HG03571 (cell line): Measurements from ENCODE around the gene AIF1.
A peak's percentile ranks its signal among the peaks of the same experiment; 100 is the strongest.

Source experiments
- ATAC-seq: cut with Tn5 transposase; IDR thresholded peaks from one replicate; pipeline ENCODE4 v1.9.1; 2021; ENCODE audit not compliant: unreplicated experiment

AIF1 gene

DNA sequence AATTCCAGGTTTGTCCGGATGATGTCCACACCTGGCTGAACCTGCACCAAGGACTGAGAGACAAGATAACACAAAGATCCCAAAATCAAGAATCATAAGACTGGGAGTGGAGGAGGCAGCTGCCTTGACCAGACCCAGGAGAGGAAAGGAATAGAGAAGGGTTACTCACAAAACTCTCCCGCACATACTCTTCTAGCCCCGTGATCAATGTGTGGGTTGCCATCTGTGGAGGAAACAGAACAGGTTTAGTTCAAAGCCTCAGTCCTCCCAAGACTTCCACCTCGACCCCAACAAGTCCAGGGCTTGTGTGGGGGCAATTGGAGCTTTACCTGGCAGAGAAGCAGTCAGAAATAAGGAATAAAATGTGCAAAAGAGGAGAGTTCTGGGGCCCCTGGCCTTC, 26.3 kb downstream of the AIF1 start:
- ATAC-seq, result no peak

DNA sequence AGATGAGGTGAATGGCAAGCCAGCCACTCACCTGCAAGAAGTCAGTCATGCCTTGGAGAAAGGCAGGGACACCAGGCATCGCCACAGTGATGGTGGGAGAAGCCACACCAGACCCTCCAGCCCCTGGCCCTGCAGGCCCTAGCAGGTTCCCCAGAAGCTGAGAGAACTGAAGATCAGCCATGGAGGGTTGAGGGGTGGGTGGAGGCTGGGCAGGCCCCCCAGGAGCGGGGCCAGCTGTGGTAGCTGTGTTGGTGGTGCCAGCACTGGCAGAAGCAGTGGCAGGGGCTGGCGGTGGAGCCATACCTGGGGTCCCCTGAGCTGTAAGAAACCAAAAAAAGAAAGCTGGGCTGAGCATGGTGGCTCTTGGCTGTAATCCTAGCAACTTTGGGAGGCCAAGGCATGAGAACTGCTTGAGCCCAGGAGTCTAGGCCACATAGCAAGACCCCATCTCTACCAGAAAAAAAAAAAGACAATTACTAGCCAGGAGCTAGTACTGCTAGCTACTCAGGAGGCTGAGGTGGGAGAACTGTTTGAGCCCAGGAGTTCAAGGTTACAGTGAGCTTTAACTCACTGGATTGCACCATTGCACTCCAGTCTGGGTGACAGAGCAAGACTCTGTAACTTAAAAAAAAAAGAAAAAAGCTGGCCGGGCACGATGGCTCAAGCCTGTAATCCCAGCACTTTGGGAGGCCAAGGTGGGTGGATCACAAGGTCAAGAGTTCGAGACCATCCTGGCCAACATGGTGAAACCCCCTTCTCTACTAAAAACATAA, 27.9 kb downstream of the AIF1 start:
- ATAC-seq, result no peak

DNA sequence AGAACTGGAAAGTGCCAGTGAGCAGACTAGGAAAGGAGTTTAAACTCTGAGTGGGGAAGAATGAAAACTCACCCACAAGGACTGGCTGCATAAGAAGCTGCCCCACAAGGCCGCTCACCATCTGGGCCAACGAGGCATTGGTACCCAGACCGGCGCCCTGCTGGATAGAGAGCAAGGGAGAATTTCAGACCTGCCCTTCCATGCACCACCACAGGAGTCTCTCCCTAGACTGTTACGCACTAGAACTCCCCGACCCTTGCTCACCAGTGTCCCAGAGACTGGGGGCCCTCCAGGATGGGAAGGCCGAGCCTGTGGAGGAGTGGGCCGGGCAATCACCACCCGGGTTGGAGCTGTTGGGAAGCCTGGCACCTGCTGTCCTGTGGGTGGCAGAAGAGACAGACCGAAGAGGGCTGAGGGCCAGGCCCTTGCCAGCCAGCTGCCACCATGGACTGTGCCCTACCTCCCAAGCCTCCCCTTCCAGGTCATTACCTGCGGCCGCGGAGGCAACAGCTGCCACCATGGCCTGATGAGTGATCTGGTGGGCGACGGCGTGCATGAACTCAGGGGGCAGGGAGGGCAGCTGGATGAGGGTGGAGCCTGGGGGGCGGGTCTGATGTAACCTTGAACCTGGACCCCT, 28.9 kb downstream of the AIF1 start:
- no peak for ATAC-seq

DNA sequence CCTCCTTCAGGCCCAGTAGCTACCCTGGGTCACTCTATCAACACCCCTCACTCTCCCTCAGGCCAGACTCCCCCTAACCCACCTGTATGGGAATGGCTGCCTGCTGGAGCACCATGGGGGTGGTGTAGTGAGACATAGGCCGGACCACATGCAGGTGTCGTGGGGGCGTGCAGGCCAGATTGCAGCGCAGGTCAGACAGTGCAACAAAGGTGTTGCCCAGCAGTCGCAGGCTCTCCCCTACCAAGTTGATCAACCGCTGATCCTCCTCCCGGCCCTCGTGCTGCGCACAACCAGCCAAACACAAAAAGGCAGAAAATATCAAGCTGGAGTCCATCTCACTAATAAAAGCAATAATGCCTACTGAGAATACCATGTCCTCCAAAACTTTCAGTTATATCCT, 30.3 kb downstream of the AIF1 start:
- ATAC-seq, result no peak

DNA sequence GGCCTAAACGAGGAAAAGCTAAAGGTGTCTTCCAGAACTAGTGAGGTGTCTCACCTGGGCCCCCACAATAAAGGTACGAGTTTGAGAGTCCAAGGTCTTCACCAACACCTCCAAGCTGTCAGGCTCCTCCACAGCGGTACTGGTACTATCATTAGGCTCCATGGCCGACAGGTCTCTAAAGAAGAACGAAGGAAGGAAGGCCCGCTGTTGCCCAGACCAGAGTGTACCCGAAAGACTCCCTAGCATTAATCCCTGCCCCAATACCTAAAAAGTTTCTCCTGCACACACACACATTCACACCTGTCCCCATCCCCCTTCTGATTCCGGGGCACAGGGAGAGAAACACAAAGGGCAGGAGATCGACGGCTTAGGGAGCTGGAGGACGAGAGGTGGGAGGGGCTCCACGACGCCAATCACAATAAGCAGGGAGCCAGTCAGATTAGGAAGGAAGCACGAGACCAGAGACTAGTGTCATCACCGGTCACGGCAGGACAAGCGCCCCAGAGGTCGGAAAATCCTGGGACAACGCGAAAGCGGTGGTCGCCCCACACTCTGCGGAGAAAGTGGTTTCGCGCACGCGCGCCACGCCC, 36.7 kb downstream of the AIF1 start:
- peak; percentile 24 for ATAC-seq

DNA sequence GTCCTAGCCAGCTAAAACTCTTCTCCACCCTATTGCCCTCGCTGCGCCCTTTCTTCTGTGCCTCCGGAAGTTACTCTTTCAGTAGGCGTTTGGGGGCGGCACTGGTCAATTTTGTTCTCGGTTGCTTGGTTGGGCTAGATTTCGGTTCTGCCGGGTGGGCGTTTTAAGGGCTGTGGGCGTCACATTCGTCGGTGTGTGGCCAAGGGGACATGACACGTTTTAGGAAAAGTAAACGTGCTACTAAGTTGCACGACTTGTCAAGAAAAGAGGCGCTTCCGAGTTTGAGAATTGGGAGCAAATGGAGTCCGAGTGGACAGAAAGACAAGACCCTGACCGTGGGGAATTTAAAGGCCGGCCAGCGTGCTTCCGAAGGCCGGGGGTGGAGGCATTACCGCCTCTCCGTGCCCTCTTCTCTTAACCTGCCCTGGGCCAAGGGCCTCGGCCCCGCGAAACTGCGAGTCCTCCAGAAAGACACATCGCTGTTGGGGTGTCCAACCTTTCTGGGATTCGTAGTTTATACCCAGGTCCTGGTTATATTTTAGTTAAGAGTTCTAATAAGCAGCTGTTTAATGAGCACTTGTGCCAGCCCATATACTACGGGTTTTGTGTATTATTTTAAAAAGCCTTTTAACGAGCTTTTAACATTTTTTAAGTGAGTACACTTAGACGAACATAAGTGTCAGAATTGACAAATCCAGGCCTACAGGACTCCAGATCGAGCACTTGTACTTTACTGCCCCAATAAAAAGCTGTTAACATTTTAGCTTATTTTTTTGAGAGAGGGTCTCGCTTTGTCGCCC, 38.1 kb downstream of the AIF1 start:
- ATAC-seq, result peak; percentile 48

DNA sequence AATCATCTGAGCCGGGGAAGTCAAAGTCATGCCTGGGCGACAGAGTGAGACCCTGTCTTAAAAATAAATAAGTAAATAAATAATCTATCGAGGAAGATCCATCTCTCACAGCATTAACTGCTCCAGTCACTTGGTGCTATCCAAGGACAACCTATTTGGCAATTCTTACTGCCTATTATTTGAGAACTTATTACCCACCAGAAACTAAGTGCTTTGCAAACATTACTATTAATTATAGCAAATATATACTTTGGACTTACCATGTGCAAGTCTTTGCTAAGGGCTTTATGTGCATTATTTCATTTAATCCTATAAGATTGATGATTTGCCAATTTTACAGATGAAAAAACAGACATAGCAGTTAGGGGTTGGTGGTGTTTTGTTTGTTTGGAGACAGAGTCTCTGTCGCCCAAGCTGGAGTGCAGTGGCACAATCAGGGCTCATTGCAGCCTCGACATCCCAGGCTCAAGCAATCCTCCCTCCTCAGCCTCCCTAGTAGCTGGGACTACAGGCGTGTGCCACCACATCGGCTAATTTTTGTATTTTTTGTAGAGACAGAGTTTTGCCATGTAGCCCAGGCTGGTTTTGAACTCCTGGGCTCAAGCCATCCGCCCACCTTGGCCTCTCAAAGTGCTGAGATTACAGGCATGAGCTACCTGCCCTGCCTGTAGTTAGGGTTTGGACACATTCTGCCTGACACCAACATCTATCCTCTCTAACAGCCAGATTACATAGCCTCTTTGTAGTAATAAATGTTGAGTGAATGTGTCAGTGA, 39.7 kb downstream of the AIF1 start:
- no peak for ATAC-seq

DNA sequence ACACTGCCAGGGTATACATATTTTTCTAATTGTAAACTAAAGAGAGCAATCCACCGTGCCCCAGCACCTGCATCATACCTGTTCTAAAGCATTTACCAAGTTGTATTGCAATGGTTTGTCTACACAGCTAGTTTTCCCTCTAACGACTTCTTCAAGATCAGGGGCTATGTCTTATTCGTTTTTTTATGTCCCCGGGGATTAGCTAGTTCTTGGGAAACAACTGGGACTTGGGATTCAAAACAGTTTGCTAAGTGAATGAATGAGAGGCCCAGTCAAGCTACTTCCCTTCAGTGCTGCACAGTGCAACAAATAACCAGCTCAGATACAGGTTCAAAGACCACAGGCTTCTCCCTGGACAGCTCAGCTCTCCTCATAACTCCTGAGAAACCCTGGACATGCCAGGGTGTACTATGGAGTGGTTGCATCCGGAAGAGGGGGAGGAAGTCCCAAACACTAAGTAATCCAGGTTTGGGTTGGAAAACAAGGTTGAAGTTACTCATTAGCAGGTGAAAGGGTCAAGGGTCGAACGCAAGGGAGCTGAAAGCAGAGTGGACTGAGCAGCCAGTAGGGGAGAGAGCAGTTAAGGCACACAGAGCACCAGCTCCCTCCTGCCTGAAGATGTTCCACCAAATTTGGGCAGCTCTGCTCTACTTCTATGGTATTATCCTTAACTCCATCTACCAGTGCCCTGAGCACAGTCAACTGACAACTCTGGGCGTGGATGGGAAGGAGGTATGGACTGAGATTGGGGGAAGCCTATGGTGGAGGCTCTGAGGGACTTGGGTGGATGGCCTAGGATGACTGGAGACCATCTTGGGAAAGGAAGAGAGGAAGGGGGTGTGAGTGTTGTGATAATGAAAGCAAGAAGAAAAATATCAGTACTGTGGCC, 40.6 kb downstream of the AIF1 start, which contains the start of gene APOM:
TSS of gene APOM (plus strand) at position 546 of the 889 bp plus-strand sequence. CDS start at position 619, 73 bp downstream.
- no peak for ATAC-seq

DNA sequence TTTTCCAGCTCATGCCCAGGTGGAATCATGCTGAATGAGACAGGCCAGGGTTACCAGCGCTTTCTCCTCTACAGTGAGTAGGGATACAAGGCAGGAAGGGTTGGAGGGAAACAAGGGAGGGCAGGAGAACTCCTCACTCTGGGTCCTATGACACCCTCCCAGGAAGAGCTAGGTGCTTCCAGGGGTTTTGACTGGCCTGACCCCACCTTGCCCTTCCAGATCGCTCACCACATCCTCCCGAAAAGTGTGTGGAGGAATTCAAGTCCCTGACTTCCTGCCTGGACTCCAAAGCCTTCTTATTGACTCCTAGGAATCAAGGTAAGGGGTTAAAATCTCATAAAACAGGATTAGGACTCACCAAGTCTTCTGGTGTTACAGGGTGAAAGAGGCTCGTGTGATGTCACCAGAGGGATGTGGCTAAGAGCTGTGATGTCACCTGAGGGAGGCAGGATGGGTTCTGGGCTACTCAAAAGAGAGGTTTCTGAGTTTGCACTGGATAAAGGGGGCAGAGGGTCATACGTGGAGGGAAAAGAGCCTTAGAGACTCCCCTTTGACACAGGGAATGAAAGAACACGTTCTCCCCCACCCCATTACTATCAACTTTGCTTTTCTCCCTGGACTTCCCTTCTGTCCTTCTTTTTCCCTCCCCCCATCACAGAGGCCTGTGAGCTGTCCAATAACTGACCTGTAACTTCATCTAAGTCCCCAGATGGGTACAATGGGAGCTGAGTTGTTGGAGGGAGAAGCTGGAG, 42.5 kb downstream of the AIF1 start:
- ATAC-seq, result no peak

DNA sequence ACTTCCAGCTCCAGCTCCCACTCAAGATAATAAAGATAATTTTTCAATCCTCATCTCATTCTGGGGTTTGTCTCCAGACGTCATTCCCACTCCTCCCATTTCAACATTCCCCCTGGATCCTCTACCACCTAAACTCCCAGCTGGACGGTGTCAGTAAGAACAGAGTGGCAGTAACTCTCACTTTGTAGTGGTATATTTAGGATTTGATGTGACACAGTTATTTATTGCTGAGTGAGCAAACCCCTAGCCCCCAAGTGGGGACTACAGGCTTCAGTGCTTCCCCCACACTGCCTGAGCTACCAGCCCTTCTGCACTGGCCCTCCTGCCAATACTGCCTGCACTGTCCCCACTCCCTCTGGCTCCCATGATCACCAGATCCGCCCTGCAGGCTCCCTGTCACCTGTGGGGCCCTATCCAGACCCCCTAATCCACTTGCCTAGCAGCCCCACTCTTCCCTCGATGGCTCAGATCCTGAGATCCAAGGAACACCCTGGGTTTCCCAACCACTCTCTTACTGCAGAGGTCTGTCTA, 43.2 kb downstream of the AIF1 start:
- ATAC-seq, result no peak

DNA sequence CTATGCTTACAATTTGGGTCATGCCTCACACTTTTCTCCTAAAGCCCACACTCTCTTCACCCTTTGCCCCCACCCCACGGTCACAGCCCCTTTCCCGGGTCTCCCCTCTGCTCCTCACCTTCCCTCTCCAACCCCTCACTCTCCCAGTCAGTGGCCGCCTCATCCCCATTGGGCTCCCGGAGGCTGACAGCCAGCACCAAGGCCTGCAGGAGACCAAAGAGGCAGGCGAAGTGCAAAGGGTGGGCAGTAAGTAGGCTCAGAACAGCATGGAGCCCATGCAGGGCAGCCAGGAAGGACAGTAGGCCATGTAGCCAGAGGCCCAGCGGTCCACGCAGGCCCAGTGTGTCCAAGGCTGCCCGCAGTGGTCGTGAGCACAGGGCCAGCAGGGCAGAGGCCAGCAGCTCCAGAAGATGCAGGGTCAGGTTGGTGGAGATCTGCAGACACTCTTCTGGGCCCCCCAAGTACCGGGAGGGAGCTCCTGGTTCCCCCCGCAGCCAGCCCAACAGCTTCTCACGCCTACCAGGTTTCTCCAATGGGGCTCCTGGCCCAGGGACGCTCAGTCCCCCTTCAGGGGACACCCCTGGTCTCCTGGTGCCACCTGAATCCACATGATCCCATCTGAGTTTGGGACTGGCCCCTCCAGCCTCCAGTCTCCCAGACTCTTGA, 44.1 kb downstream of the AIF1 start:
- ATAC-seq, result no peak

DNA sequence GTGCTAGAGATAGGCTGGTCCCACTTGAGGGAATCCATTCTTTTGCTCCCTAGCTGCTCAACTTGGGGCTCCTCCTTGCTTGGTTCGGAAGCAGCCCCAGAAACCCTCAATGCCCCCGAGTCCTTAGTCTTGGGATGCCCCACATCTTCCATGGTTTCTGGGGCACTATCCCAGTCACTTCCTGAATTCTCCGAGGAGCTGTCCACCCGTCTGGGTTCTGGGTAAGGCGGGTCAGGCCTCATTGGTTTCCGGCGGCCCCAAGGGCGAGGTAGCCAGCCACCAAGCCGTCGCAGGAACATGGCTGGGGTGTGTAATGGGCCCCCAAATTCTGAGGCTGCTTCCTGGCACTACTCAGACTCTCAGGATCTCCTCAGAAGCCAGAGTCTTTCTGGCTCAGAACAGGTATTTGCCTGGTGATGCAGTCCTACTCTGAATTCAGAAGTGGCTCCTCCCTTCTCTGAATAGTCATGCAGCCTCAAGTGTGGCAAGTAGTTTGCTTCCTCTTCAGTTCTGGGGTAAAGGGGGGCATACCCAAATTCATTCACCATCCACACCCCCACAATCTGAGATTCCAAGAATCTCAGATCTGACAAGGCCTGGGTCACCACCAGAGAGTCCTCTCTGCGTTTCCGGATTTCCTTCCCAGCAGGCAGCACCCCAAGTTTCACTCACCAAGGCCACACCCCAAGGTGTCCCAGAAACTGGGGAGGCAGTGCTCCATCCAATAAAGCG, 44.8 kb downstream of the AIF1 start:
- ATAC-seq, result no peak

DNA sequence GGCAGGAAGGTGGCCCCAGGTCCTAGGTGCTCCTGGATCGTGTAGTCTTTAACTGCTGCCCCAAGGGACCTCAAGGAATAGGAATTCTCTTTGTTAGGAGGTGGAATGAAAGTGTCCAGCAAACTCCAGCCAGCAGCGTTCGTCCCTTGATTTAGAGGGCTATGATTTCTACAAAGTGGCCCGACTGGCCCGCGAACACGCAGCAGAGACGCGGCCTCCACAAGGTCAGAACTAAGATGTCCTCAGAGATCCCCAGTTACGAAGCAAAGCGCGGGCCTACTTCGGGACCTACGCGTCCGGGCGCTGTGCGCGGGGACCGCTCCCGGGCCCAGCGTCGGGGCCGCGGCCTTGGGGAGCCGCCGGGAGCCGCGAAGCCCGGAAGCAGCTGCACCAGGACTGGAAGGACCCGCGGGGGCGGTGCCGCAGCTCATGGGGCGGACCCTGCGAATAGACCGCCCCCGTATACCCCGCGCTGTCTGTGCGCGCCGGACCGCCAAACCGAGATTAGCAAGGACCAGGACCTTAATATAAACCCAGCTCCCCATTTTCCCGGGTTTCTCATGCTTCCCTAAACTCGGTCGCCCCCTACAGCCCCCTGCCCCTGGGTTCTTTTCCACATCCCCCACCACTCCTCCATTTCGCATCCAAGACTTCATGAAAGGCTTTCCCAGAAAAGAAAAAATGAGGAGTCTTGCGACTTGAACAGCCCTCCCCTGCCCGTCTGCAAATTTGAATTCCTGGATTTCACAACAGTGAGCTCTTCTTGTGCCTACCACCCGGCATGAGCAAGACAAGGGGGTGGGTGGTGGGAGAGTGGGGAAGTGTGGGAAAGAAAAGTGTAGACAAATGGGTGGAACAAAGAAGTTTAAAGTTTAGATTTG, 45.6 kb downstream of the AIF1 start, which contains the start of gene C6orf47:
TSS of gene C6orf47 (minus strand) at position 398 of the 881 bp plus-strand sequence. CDS start 831 bp downstream, outside the sequence.
- no peak for ATAC-seq

DNA sequence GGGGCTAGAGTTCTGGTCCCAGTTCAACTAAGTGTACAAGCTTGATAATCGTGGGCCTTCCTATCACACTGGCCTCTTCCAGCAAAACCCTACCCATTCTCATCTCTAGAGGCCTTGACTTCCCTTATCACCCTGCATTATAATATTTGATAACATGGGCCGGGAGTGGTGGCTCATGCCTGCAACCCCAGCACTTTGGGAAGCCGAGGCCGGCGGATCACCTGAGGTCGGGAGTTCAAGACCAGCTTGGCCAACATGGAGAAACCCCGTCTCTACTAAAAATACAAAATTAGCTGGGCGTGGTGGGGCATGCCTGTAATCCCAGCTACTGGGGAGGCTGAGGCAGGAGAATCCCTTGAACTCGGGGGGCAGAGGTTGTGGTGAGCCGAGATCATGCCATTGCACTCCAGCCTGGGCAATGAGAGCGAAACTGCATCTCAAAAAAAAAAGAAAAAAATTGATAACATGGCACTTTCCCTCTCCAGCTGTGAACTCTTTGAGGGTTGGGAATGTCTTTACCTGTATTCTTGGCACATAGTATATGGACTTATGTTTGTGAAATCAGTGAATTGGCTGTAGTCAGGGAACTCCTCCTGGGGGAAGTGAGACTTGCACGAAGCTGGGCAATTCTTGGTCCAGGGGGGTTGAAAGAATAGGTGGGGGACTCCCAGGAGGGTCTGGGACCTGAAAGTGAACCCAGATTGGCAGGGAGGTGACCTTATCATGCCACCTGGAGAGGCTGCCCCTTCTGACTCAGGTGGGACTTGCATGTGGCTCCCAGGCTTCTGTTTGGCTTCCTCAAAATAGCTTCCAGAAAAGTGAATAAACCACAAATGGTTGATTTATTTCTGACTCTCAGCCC, 46.5 kb downstream of the AIF1 start:
- no peak for ATAC-seq

DNA sequence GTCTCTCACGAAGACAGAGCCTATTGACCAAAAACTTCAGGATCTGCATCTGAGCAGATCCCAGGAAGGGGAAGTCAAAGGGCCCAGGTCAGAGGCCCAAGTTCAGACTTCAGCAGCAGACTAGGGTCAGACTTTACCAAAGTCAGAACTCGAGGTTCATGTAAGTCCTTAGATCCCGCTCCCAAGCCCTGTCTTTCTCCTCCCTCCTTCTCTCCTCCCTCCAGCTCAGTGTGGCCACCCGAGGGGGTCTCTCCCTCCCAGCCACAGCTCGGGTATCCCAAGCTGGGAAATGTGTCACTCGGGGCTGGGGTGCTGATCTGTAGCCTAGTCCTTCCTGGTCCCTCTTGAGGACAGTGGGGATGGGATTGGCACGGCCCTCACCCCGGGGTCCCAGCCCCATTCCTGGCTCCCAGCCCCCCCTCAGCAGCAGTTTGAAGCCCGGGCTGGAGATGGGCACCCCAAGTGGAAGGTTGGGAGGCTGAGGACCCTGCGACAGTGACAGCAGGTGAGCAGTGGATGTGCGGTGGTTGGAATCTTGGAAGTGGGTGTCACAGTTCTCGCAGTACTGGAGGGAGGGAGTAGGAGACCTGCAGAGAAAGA, 47.2 kb downstream of the AIF1 start:
- no peak for ATAC-seq
